HL-60 (cell line): ENCODE measurements around the gene CCDC59.
A peak's percentile ranks its signal among the peaks of the same experiment; 100 is the strongest.

Source experiments
- DNase-seq, 2 experiments: peaks; one replicate each; pipeline ENCODE4 v3.0.0-alpha.2; 2010 to 2020; ENCODE audit warnings: low read depth in 1 of 2, low spot score in 1 of 2
- H3K27ac ChIP-seq: fragments of 250-450 bp; sonication (Bioruptor Pico); replicated peaks from 2 replicates; pipeline ENCODE4 v1.5.1; 2020; ENCODE audit warnings: mild to moderate bottlenecking, moderate library complexity
- H3K27me3 ChIP-seq: fragments of 250-450 bp; sonication (Bioruptor Pico); 2 replicates; pipeline ENCODE4 v1.5.1; 2021; ENCODE audit warnings: mild to moderate bottlenecking, moderate library complexity; ENCODE audit not compliant: insufficient read depth, poor library complexity, severe bottlenecking
- H3K4me3 ChIP-seq: replicated peaks from 2 replicates; pipeline ENCODE4 v1.5.1; 2011; ENCODE audit warnings: mild to moderate bottlenecking, control low read depth, low read length; ENCODE audit not compliant: insufficient read depth
- GABPA ChIP-seq: IDR thresholded peaks from 2 replicates; pipeline ENCODE4 v1.6.1; 2012; ENCODE audit warnings: low read depth
- POLR2AphosphoS5 ChIP-seq: IDR thresholded peaks from 2 replicates; pipeline ENCODE4 v1.6.1; 2012; ENCODE audit warnings: low read depth
- SPI1 ChIP-seq: IDR thresholded peaks from 2 replicates; pipeline ENCODE4 v1.6.1; 2012; ENCODE audit warnings: low read depth, mild to moderate bottlenecking, borderline replicate concordance
- long read RNA-seq: library from polyadenylated mRNA; unstranded; transcript quantifications from one replicate; pipeline ENCODE4 v2.0.0, GENCODE V29; 2020
- TF ChIP-seq, protein P1 (sequence below): IDR thresholded peaks from 2 replicates; pipeline ENCODE4 v1.6.1; 2012; ENCODE audit warnings: low read depth; ENCODE audit not compliant: insufficient replicate concordance
- TF ChIP-seq, protein P2 (sequence below): IDR thresholded peaks from one replicate; pipeline ENCODE4 v1.5.1; 2011; ENCODE audit warnings: low read length, control low read depth, inconsistent platforms; ENCODE audit not compliant: insufficient read depth

Gene CCDC59, protein sequence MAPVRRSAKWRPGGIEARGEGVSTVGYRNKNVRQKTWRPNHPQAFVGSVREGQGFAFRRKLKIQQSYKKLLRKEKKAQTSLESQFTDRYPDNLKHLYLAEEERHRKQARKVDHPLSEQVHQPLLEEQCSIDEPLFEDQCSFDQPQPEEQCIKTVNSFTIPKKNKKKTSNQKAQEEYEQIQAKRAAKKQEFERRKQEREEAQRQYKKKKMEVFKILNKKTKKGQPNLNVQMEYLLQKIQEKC
- long read RNA-seq, transcript CCDC59-207 (2 exons, 600 nt) = major isoform, 9 of 20 reads
- long read RNA-seq, partial matches to known transcripts = 5 of 20 reads
- long read RNA-seq, other reads (novel, unspliced or antisense) = 3 of 20 reads

DNA sequence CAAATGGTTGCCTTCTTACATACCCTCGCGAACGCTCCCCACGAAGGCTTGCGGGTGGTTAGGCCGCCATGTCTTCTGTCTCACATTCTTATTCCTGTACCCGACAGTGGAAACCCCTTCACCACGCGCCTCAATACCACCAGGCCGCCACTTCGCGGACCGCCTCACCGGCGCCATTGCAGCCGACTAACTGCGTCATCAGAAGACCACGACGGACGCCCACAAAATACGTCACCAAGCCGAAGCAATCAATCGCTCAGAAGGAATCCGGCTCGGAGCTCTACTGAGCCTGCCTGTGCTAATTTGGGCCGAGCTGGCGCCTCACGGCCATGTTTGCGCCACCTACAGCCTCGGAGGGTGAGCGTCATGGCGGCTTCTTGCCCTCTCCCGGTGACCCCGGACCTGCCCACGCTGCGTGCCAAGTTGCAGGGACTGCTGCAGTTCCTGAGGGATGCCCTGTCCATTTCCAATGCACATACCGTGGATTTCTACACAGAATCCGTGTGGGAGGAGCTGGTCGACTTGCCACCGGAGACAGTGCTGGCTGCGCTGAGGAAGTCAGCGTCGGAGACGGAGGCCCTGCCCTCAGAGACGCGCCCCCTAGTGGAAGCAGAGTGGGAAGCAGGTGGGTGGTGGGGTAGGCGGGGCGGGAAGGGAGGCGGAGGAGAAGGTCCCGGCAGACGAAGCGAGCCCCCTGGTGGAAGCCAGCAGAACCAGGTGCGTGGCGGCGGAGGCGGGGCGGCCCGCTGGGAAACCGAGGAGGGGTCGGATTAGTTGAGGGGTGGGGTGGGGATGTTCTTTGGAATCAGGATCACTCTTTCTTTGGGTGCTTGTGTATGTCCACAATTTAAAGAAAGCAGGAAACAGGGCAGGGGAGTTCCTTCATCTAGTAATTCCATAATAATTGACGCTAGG lies at the start of gene CCDC59, which contains the start of gene METTL25:
TSS of gene CCDC59 (minus strand) at position 188 of the 915 bp plus-strand sequence. CDS start at position 177, 11 bp downstream.
TSS of gene METTL25 (plus strand) at position 330 of the 915 bp plus-strand sequence. CDS start at position 367, 37 bp downstream.
- Histone ChIP-seq H3K27me3 (no peaks in the 10 kb centered on the region), H3K27ac (peak within 1 kb of the TSS; percentile 99), H3K4me3 (peak within 1 kb of the TSS; percentile 96)
- TF ChIP-seq, protein P1, sequence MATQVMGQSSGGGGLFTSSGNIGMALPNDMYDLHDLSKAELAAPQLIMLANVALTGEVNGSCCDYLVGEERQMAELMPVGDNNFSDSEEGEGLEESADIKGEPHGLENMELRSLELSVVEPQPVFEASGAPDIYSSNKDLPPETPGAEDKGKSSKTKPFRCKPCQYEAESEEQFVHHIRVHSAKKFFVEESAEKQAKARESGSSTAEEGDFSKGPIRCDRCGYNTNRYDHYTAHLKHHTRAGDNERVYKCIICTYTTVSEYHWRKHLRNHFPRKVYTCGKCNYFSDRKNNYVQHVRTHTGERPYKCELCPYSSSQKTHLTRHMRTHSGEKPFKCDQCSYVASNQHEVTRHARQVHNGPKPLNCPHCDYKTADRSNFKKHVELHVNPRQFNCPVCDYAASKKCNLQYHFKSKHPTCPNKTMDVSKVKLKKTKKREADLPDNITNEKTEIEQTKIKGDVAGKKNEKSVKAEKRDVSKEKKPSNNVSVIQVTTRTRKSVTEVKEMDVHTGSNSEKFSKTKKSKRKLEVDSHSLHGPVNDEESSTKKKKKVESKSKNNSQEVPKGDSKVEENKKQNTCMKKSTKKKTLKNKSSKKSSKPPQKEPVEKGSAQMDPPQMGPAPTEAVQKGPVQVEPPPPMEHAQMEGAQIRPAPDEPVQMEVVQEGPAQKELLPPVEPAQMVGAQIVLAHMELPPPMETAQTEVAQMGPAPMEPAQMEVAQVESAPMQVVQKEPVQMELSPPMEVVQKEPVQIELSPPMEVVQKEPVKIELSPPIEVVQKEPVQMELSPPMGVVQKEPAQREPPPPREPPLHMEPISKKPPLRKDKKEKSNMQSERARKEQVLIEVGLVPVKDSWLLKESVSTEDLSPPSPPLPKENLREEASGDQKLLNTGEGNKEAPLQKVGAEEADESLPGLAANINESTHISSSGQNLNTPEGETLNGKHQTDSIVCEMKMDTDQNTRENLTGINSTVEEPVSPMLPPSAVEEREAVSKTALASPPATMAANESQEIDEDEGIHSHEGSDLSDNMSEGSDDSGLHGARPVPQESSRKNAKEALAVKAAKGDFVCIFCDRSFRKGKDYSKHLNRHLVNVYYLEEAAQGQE = peak; percentile 38
- TF ChIP-seq GABPA (peak; percentile 8; the same call in 1 of the 2 replicates), SPI1 (peak; percentile 82; the same call in 1 of the 2 replicates), POLR2AphosphoS5 (peak; percentile 95)
- TF ChIP-seq, protein P2, sequence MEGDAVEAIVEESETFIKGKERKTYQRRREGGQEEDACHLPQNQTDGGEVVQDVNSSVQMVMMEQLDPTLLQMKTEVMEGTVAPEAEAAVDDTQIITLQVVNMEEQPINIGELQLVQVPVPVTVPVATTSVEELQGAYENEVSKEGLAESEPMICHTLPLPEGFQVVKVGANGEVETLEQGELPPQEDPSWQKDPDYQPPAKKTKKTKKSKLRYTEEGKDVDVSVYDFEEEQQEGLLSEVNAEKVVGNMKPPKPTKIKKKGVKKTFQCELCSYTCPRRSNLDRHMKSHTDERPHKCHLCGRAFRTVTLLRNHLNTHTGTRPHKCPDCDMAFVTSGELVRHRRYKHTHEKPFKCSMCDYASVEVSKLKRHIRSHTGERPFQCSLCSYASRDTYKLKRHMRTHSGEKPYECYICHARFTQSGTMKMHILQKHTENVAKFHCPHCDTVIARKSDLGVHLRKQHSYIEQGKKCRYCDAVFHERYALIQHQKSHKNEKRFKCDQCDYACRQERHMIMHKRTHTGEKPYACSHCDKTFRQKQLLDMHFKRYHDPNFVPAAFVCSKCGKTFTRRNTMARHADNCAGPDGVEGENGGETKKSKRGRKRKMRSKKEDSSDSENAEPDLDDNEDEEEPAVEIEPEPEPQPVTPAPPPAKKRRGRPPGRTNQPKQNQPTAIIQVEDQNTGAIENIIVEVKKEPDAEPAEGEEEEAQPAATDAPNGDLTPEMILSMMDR = peak; percentile 49
- DNase-seq = peak; percentile 91 to 96

DNA sequence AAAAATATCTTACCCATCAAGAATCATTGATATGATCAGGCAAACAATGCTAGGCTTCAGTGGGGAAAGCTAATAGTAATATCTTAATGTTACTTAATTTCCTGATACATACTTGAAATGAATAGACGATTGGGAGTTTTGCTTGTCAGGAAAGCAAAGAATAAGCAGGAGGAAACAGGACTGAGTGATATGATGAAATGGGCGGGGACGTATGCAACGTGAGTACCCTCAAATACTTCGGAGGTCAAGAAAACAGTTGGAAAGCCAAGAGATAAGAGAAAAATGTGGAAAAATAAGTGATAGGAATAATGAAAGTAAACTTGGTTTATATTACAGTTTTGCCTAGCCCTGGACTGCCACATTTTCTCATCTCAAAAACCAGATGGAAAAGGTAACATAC lies 49.3 kb upstream of the CCDC59 start:
- TF ChIP-seq, protein P1 = no peak
- TF ChIP-seq POLR2AphosphoS5 (no peak), GABPA (no peak), SPI1 (no peak)
- TF ChIP-seq, protein P2 = no peak
- Histone ChIP-seq H3K27me3 (no peaks in the 10 kb centered on the region), H3K4me3 (no peak overlapping the region), H3K27ac (no peak overlapping the region)
- DNase-seq = no peak

DNA sequence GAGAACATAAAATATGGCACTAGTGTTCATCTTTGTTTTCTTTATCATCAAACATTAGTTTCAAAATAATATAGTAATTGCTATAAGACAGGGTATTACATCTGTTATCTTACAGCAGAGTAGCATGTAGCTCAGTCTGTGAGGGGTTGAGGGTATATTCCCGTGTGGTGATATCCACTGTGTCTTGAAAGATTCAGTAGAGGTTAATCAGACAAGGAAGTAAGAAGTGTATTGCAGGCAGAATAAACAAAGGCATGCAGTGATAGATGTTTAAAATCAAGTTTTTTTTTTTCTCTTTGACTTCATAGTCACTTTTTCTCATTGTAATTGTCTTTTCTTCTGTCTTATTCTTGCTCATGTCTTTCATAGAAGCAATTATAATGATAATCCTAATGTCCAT lies 48.5 kb upstream of the CCDC59 start:
- TF ChIP-seq SPI1 = no peak
- TF ChIP-seq, protein P1 = no peak
- TF ChIP-seq, protein P2 = no peak
- no peak for TF ChIP-seq POLR2AphosphoS5
- no peak for TF ChIP-seq GABPA
- no peak for DNase-seq
- Histone ChIP-seq H3K27ac (no peak overlapping the region), H3K4me3 (no peak overlapping the region), H3K27me3 (no peaks in the 10 kb centered on the region)
